Effector memory CD4-positive, alpha-beta T cell (primary cell): ENCODE data around the gene TRNT1.

ENCODE experiments used
- DNase-seq, 3 donors: peaks; one replicate each; pipeline ENCODE4 v3.0.0-alpha.2; 2020
- H3K27ac ChIP-seq: 2 replicates; pipeline ENCODE4 v1.7.0; 2013; ENCODE audit warnings: mild to moderate bottlenecking, low read length, moderate library complexity; ENCODE audit not compliant: insufficient read depth, poor library complexity, severe bottlenecking
- H3K27me3 ChIP-seq: replicated peaks from 2 replicates; pipeline ENCODE4 v1.7.0; 2013; ENCODE audit warnings: mild to moderate bottlenecking, low read length; ENCODE audit not compliant: insufficient read depth, control insufficient read depth, poor library complexity, severe bottlenecking
- H3K36me3 ChIP-seq: 2 replicates; pipeline ENCODE4 v1.7.0; 2013; ENCODE audit warnings: mild to moderate bottlenecking, low read length, moderate library complexity; ENCODE audit not compliant: control insufficient read depth, insufficient read depth
- H3K4me1 ChIP-seq: 2 replicates; pipeline ENCODE4 v1.7.0; 2013; ENCODE audit warnings: low read length, mild to moderate bottlenecking; ENCODE audit not compliant: control insufficient read depth, insufficient read depth, poor library complexity, severe bottlenecking
- H3K4me3 ChIP-seq: 2 replicates; pipeline ENCODE4 v1.7.0; 2013; ENCODE audit warnings: low read length, low read depth, mild to moderate bottlenecking; ENCODE audit not compliant: insufficient read depth, poor library complexity, severe bottlenecking
- H3K9me3 ChIP-seq: 2 replicates; pipeline ENCODE4 v1.7.0; 2013; ENCODE audit warnings: mild to moderate bottlenecking, low read length, moderate library complexity; ENCODE audit not compliant: control insufficient read depth

Gene TRNT1

GRCh38 chr3:3089017-3089416, 37.7 kb upstream of the TRNT1 start:
- no peaks in the 10 kb centered on the region for H3K27me3 ChIP-seq
- H3K9me3 ChIP-seq, result no peaks in the 10 kb centered on the region
- no peak for DNase-seq
- H3K36me3 ChIP-seq, result no peaks in the 10 kb centered on the region
- no peaks in the 10 kb centered on the region for H3K4me1 ChIP-seq
- H3K27ac ChIP-seq, result no peak overlapping the region
- no peak overlapping the region for H3K4me3 ChIP-seq

GRCh38 chr3:3097958-3098357, 28.8 kb upstream of the TRNT1 start:
- no peak for DNase-seq
- no peaks in the 10 kb centered on the region for H3K9me3 ChIP-seq
- no peak overlapping the region for H3K27ac ChIP-seq
- no peaks in the 10 kb centered on the region for H3K27me3 ChIP-seq
- no peak overlapping the region for H3K4me3 ChIP-seq
- H3K4me1 ChIP-seq, result no peaks in the 10 kb centered on the region
- H3K36me3 ChIP-seq, result no peaks in the 10 kb centered on the region

GRCh38 chr3:3101660-3102458, 24.9 kb upstream of the TRNT1 start:
- Histone ChIP-seq H3K27me3 (no peaks in the 10 kb centered on the region), H3K4me1 (no peaks in the 10 kb centered on the region), H3K36me3 (no peaks in the 10 kb centered on the region), H3K27ac (no peak overlapping the region), H3K9me3 (no peaks in the 10 kb centered on the region), H3K4me3 (no peak overlapping the region)
- DNase-seq, result no peak

GRCh38 chr3:3102751-3103150, 24.0 kb upstream of the TRNT1 start:
- Histone ChIP-seq H3K4me3 (no peak overlapping the region), H3K27ac (no peak overlapping the region), H3K9me3 (no peaks in the 10 kb centered on the region), H3K36me3 (no peaks in the 10 kb centered on the region), H3K4me1 (no peaks in the 10 kb centered on the region), H3K27me3 (no peaks in the 10 kb centered on the region)
- DNase-seq, result no peak

- H3K9me3 ChIP-seq, result no peaks in the 10 kb centered on the region
- H3K4me1 ChIP-seq, result peaks cover 4% of the 10 kb centered on the region
- no peak for DNase-seq
- H3K4me3 ChIP-seq, result no peak overlapping the region
- no peaks in the 10 kb centered on the region for H3K27me3 ChIP-seq
- no peak overlapping the region for H3K27ac ChIP-seq
- no peaks in the 10 kb centered on the region for H3K36me3 ChIP-seq
These were observed 21.5 kb upstream of the TRNT1 start for GRCh38 chr3:3105246-3105645.

GRCh38 chr3:3105815-3106214, 20.9 kb upstream of the TRNT1 start:
- H3K27ac ChIP-seq, result no peak overlapping the region
- DNase-seq, result no peak
- H3K4me1 ChIP-seq, result peaks cover 4% of the 10 kb centered on the region
- no peaks in the 10 kb centered on the region for H3K27me3 ChIP-seq
- no peak overlapping the region for H3K4me3 ChIP-seq
- no peaks in the 10 kb centered on the region for H3K36me3 ChIP-seq
- H3K9me3 ChIP-seq, result no peaks in the 10 kb centered on the region

GRCh38 chr3:3107181-3107580, 19.6 kb upstream of the TRNT1 start:
- Histone ChIP-seq H3K4me3 (no peak overlapping the region), H3K9me3 (no peaks in the 10 kb centered on the region), H3K27me3 (no peaks in the 10 kb centered on the region), H3K27ac (no peak overlapping the region), H3K36me3 (no peaks in the 10 kb centered on the region), H3K4me1 (peaks cover 4% of the 10 kb centered on the region)
- no peak for DNase-seq

- H3K27ac ChIP-seq, result no peak overlapping the region
- H3K27me3 ChIP-seq, result no peaks in the 10 kb centered on the region
- no peak overlapping the region for H3K4me3 ChIP-seq
- DNase-seq, result no peak
- peaks cover 4% of the 10 kb centered on the region for H3K4me1 ChIP-seq
- H3K36me3 ChIP-seq, result no peaks in the 10 kb centered on the region
- H3K9me3 ChIP-seq, result no peaks in the 10 kb centered on the region
These were observed 18.9 kb upstream of the TRNT1 start for GRCh38 chr3:3107858-3108257.

GRCh38 chr3:3109407-3110298, 17.1 kb upstream of the TRNT1 start:
- Histone ChIP-seq H3K27ac (peak overlapping the region; percentile 73), H3K9me3 (no peaks in the 10 kb centered on the region), H3K4me3 (peak overlapping the region; percentile 23), H3K4me1 (peaks cover 4% of the 10 kb centered on the region), H3K36me3 (no peaks in the 10 kb centered on the region), H3K27me3 (no peaks in the 10 kb centered on the region)
- no peak for DNase-seq

GRCh38 chr3:3110299-3110630, 16.5 kb upstream of the TRNT1 start, which contains the start of gene IL5RA:
TSS of gene IL5RA (minus strand) at chr3:3110374. CDS start at chr3:3104984, 5,390 bp downstream.
- no peaks in the 10 kb centered on the region for H3K36me3 ChIP-seq
- H3K9me3 ChIP-seq, result no peaks in the 10 kb centered on the region
- peak in 1 of 3 donors; percentile 28 for DNase-seq
- H3K4me1 ChIP-seq, result peaks cover 4% of the 10 kb centered on the region
- H3K27me3 ChIP-seq, result no peaks in the 10 kb centered on the region
- peak within 1 kb of the TSS; percentile 73 for H3K27ac ChIP-seq
- peak within 1 kb of the TSS; percentile 23 for H3K4me3 ChIP-seq
